Measurements from ENCODE around the gene CALM3.

Gene CALM3

DNA sequence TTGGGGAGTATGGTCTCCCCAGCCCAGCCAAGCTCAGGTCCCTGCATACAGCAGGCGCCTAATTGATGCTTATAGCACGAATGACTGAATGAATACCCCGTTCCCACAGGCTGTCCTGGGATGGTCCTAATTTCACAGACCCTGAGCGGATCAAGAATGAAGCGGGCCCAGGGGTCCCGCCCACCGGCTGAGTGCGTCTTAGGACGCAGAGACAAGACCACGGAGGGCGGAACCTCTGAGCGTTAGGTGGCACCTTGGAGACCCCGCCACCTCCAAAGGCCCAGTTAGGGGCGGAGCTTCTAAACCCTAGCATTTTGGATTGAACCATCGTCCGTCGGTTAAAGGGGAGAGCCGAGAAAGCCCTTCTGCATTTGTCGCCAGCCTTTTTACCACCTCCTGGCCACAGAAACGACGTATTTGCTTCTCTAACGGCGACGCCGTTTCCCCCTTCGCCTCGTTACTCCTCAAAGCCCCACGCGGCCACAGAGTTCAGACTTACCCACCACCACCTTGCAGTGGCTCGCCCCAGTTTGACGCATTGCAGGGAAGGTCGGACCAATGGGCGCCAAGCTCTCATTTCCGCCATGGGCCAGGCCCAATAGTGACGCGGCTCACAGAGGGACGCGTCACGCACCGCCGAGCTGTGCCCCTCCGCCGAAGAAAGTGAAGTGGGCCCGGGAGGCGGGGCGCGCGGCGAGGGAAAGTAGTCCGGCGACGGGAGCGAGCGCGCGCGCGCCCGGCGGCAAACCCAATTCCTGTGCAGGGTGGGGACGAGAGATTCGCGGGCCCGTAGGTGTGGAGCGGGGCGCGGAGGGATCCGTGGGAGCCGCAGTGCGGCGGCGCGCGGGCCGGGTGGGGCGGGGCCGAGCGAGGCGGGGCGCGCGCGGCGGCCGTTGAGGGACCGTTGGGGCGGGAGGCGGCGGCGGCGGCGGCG, 479 bp upstream of the CALM3 start:
- peak; percentile 89 to 92 for DNase-seq

- no peak for DNase-seq
These were observed 1.5 kb downstream of the CALM3 start for GRCh38 chr19:46602392-46603194.

- DNase-seq, result no peak
These were observed 2.1 kb downstream of the CALM3 start for GRCh38 chr19:46603195-46603637.

- no peak for DNase-seq
These were observed 2.7 kb downstream of the CALM3 start for GRCh38 chr19:46603752-46604231.

GRCh38 chr19:46604781-46605355, 3.7 kb downstream of the CALM3 start:
- DNase-seq, result no peak

DNA sequence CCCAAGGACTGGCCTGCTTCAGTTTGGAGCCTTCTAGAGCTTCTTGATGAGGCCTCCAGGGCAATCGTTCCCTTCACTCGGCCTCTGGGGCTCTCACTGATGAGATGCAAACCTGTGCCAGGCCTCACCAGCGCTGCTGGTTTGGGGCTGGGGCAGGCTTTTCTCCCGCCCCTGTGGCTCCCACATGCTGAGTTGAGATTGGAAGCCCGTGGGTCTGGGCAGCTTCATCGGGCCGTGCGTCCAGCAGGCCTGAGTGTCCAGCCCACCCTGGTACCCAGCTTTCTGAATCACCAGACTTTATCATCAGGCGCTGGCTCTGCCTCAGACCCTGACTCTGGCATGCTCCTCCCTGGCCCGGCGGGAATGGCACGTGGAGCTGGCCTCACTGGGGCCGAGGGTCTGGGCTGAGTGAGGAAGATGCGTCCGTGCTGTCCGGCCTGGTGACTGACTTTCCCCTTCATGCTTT, 4.3 kb downstream of the CALM3 start:
- no peak for DNase-seq

- DNase-seq, result no peak
These were observed 4.9 kb downstream of the CALM3 start for GRCh38 chr19:46606019-46606418.

DNA sequence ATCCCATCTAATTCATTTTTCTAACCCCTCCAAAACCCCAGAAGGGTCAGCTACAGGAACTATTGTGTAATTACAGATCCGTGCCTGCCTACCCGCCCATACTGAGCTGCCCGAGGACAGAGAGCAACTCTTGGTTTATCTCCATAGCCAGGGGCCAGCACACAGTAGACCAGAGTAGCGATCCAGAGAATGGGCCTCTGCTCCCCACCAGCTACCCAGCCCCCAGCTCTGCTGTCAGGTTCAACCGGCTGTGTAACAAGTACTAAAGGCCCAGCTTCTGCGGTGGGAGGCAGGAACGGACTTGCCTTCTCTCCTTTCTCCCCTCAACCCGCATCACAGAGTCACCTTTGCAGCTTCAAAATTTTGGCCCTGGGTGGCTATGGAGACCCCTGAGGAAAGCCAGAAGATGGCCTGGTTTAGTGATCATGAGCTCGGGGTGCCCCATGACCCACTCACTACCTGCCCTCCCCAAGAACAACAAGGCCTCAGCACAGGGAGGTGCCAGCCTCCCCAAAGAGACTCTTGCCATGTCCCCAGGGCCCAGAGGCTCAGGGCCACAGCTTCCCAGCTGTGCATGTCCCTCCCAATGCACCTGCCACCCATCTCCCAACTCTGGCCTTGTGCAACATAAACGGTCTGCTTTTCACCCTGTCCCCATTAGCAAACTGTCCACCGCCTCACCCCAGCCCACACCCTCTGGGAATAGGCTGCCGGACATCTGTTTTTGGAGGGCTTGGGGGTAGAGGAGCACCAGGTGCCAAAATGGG, 5.7 kb downstream of the CALM3 start:
- DNase-seq, result no peak

DNA sequence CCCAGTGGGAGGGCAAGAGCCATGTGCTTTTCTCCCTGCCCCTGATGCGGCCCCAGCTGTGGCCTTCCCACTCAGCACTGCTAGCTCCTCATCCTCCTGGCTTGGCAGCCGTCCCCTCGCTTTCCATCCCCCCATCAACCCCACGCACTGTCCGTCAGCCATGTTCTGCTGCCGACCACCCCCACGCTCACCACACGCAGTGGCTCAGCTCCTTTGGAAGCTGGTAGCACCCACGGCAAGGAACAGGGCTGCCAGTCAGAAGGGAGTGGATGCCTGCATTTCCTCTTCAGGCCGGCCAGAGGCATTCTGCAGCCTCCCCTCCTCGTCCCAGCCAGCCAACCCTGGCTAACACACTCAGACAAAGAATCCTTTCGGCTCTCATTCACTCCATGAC, 6.3 kb downstream of the CALM3 start:
- DNase-seq, result peak in 1 of 2 experiments; percentile 41

DNA sequence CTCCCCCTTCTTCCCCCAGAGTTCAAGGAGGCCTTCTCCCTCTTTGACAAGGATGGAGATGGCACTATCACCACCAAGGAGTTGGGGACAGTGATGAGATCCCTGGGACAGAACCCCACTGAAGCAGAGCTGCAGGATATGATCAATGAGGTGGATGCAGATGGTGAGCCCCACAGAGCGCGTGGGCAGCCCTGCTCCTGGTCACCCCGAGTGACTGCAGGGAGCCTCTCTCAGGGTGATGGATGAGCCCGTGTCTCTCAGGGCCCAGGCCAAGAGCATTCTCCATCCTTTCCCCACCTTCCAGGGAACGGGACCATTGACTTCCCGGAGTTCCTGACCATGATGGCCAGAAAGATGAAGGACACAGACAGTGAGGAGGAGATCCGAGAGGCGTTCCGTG, 7.0 kb downstream of the CALM3 start:
- DNase-seq, result no peak

- DNase-seq, result no peak
These were observed 7.6 kb downstream of the CALM3 start for GRCh38 chr19:46608581-46609345.

DNA sequence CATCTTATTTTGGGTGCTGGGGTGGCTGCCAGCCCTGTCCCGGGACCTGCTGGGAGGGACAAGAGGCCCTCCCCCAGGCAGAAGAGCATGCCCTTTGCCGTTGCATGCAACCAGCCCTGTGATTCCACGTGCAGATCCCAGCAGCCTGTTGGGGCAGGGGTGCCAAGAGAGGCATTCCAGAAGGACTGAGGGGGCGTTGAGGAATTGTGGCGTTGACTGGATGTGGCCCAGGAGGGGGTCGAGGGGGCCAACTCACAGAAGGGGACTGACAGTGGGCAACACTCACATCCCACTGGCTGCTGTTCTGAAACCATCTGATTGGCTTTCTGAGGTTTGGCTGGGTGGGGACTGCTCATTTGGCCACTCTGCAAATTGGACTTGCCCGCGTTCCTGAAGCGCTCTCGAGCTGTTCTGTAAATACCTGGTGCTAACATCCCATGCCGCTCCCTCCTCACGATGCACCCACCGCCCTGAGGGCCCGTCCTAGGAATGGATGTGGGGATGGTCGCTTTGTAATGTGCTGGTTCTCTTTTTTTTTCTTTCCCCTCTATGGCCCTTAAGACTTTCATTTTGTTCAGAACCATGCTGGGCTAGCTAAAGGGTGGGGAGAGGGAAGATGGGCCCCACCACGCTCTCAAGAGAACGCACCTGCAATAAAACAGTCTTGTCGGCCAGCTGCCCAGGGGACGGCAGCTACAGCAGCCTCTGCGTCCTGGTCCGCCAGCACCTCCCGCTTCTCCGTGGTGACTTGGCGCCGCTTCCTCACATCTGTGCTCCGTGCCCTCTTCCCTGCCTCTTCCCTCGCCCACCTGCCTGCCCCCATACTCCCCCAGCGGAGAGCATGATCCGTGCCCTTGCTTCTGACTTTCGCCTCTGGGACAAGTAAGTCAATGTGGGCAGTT, 8.6 kb downstream of the CALM3 start:
- DNase-seq, result no peak

- DNase-seq, result no peak
These were observed 9.3 kb downstream of the CALM3 start for GRCh38 chr19:46610413-46610775.

DNA sequence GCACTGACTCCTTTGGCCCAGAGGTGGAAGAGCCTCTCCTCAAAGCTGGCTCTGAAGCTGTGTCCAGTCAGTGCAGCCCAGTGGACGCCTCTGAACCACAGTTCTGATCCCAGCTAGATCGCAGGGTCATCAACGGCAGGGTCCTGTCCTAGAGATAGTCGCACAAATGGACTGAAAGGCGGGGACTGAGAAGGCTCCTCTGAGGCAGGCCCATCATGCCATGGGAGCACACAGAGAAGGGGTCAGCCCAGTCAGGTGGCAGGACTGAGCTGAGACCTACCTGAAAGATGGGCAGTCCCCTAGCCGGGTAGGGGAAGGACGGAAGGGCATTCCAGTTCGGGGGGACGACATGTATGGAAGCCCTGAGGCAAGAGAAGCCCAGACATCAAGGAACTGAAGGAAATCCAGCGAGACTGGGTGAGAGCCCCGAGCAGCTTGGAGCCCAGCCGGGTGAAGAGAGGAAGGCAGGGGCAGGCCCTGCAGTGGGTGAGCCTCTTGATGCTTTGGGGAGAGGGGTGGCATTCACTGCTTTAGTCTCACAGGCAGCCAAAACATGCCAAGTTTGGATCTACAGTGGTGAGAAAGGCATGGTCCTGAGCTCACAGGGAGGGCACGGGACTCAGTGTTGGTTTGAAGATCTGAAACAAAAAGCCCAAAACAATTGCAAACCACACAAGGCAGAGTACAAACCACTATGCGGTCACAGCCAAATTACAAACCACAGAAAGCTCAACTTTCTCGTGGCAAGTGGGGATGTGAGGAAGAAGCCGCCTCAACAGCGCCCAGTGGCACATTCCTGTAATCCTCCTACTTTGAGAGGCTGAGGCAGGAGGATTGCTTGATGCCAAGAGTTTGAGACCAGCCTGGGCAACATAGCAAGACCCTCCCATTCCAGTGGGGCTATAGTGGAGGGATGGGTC, 10.0 kb downstream of the CALM3 start:
- no peak for DNase-seq

DNA sequence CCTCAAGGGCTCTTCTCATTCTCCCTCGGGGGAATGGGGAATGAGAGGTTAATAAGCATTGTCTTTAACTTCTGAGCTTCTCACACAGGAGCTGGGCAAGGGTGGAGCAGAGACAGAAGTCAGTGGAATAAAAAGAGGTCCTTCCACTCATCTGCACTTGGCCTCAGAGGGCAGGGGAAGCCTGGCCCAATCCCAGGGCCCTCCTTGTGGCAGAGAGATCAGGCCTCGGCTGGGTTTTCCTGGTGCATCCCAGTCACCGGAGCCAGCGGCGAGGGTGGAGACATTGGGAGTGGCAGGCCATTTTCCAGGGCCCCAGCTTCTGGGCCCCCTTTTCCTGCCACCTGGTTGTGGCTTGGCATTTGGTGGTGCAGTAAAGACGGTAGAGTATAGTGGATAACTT, 10.6 kb downstream of the CALM3 start:
- DNase-seq, result no peak

- no peak for DNase-seq
These were observed 12.4 kb downstream of the CALM3 start for GRCh38 chr19:46613525-46613924.

- DNase-seq, result peak; percentile 44 to 56
These were observed 13.1 kb downstream of the CALM3 start for GRCh38 chr19:46614114-46614722.

DNA sequence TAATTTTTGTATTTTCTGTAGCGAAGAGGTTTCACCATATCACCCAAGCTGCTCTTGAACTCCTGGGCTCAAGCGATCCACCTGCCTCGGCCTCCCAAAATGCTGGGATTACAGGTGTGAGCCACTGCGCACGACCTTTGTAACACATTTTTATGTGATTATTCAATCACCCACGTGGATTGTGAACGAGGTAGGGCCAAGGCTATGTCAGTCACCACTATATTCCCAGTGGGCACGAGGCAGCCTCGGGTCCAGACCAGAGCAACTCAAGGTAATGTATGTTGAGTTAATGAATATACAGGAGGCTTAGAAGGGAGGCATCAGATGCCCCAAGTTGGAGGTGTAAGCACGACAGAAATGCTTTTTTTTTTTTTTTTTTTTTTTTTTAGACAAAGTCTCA, 14.8 kb downstream of the CALM3 start:
- DNase-seq, result no peak

Data from AML-193 (cell line).